KBM-7 (cell line): Measurements from ENCODE around the gene ING1.
"Not testable (repeated sequence)": the region's sequence is repeated elsewhere in the genome, so short reads cannot be mapped to it uniquely, and the experiment has no call there.

Experiments used
- DNase-seq: peaks from one replicate; pipeline ENCODE4 v3.0.0-alpha.2; 2015
- in situ Hi-C: fragments of 300-500 bp; cut with MboI; formaldehyde crosslinking; loops from 2 replicates; pipeline ENCODE4 v1.14.3; 2020; ENCODE audit warnings: low sequenced_read_pairs, low pct_unique_long_range_greater_than_20kb, mixed read lengths

The ING1 gene

DNA sequence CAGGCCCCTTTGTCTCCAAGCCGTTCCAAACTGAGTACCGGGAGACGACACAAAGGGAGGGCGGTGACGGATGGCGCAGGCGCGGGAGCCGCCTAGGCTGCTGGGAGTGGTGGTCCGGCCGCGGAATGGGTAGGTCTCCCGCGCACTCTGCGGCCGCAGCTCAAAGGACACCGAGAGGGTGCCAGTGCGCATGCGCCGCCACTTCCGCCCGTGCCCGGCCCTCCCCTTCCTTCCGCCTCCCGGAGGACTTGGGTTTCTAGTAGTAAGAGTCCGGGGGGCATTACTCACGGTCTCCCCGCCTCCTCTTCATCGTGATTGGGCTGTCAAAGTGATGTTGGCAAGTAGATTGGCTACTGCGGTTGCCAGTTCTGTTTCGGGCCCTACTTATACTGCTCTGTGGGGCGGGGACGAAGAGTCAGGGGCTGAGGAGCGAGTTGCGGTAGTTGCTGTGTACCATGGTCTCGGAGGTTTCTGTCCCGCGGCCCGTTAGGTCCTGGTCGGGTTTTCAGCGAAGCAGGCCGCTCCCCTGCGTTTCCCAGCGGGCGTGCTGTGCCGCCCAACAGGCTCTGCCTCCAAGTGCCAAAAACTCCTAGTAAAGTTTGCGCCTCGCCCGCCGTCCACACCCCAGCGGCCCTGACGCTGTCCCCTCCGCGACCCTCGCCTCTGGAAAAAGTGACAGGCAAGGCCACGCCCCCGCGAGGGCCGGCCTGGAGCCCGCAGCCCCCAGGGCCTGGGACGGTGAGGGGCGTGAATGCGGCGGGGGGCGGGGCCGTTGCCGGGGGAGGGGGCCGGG, 455 bp upstream of the ING1 start:
- peak; percentile 100 for DNase-seq
- in situ Hi-C loops, result no loop called here

DNA sequence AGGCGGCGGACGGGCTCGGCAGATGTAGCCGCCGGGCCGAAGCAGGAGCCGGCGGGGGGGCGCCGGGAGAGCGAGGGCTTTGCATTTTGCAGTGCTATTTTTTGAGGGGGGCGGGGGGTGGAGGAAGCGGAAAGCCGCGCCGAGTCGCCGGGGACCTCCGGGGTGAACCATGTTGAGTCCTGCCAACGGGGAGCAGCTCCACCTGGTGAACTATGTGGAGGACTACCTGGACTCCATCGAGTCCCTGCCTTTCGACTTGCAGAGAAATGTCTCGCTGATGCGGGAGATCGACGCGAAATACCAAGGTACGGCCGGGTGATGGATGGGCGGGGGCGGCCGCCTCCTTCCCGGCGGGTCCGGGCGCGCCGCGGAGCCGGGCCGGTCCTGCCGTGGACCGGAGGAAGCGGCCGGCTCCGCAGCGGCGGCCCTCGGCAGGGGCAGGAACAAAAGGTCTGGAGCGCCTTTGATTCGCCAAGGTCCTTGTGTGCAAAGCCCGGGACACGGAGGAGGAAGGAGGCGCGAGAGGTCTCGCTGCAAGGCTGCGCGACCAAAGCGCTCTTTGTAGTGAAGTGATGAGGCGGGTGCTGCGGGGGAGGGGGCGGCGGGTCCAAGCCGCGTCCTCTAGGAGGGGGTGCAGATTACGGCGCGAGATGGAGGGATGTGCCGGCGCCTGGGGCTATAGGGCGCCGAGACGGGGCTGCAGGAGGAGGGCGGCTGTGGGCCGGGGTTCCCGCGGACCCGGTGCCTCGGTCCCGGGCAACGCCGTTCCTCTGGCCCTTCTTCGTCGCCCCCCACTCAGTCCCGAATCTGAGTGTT, 689 bp downstream of the ING1 start:
- in situ Hi-C loops, result no loop called here
- DNase-seq, result peak; percentile 28

GRCh38 chr13:110714797-110715394, 1.4 kb downstream of the ING1 start:
- in situ Hi-C loops, result no loop called here

GRCh38 chr13:110715395-110716246, 2.1 kb downstream of the ING1 start:
- DNase-seq, result peak; percentile 100
- in situ Hi-C loops, result no loop called here

More at GRCh38 chr13:110714797-110715394, 1.4 kb downstream of the ING1 start:
- DNase-seq, result no peak

- peak; percentile 36 for DNase-seq
- in situ Hi-C loops, result no loop called here
These were observed 2.7 kb downstream of the ING1 start for GRCh38 chr13:110716247-110716515.

DNA sequence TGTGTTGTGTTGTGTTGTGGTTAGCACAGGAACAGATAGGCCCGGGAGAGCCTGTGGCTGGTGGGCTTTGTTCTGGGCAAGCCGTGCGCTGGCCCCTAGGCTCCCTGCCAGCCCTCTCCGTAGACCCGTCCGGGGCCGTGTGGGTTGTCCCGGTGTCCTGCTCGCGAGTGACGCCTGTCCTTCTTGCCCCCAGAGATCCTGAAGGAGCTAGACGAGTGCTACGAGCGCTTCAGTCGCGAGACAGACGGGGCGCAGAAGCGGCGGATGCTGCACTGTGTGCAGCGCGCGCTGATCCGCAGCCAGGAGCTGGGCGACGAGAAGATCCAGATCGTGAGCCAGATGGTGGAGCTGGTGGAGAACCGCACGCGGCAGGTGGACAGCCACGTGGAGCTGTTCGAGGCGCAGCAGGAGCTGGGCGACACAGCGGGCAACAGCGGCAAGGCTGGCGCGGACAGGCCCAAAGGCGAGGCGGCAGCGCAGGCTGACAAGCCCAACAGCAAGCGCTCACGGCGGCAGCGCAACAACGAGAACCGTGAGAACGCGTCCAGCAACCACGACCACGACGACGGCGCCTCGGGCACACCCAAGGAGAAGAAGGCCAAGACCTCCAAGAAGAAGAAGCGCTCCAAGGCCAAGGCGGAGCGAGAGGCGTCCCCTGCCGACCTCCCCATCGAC, 5.7 kb downstream of the ING1 start:
- no peak for DNase-seq
- in situ Hi-C loops, result no loop called here

GRCh38 chr13:110722971-110723370, 9.5 kb downstream of the ING1 start:
- DNase-seq, result no peak
- in situ Hi-C loops, result no loop called here

DNA sequence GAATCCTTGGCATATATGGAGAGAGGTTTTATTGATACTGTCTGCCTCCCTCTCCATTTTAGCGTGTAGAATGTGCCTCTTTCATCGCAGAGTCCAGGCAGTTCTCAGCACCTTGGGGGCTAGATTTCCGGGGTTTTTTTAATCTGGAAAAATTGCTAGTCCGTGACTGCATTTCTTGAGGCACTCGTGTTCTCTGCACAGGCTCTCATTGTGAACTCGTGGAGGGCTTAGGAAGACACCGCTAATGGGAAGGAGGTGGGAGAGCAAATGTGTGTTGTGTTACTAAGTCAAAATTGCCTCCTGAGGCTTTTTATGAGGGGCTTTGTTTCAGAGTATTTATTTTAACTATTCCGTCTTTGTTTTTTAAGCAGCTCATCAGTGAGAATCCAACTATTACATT, 10.1 kb downstream of the ING1 start:
- no peak for DNase-seq
- in situ Hi-C loops, result no loop called here

- in situ Hi-C loops, DNase-seq: not testable (repeated sequence)
These were observed 12.7 kb downstream of the ING1 start for GRCh38 chr13:110726153-110726552.

- DNase-seq, result peak; percentile 67
- in situ Hi-C loops, result no loop called here
These were observed 13.2 kb downstream of the ING1 start for GRCh38 chr13:110726726-110727125.

DNA sequence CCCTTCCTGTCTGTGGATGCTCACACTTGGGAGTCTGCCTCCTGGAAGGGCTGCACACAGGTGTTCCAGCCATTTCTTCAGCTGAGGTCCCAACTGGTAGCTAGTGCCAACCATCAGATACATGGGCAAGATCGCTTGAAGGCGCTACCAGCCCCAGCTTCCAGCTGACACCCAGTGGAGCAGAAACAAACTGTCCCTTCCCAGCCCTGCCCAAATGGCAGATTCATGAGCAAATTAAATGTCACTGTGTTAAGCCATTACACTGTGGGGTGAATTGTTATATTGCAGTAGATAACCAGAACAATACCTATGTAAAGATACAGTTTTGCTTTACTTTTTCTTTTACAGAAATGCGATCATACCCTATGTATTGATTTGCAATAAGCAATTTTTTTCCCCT, 17.6 kb downstream of the ING1 start:
- no peak for DNase-seq
- in situ Hi-C loops, result no loop called here

DNA sequence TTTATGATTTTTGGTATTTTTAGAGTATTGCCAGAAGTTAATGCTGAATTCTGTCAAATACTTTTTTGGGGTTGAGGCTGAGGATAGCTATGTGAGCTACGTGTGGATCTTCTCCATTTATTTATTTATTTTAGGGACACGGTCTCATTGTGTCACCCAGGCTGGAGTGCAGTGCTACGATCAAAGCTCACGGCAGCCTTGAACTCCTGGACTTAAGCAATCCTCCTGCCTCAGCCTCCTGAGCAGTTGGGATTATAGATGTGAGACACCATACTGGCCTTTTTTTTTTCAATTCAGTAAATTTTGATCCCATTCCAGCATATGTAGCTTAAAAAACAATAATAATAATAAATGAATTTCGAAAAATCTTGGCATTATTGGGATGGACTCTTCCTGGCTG, 21.1 kb downstream of the ING1 start:
- in situ Hi-C loops, result no loop called here
- DNase-seq, result no peak

- no peak for DNase-seq
- in situ Hi-C loops, result no loop called here
These were observed 24.1 kb downstream of the ING1 start for GRCh38 chr13:110737555-110737954.

DNA sequence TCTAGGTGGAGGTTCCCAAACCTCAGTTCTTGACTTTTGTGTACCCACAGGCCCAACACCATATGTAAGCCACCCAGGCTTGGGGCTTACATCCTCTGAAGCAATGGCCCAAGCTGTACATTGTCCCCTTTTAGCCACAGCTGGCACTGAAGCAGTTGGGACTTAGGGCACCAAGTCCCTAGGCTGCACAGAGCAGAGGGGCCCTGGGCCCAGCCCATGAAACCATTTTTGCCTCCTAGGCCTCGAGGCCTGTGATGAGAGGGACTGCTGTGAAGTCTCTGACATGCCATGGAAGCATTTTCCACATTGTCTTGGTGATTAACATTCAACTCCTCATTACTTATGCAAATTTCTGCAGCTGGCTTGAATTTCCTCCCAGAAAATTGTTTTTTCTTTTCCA, 30.2 kb downstream of the ING1 start:
- DNase-seq, result no peak
- in situ Hi-C loops, result no loop called here

GRCh38 chr13:110746438-110746837, 32.9 kb downstream of the ING1 start:
- no peak for DNase-seq
- in situ Hi-C loops, result no loop called here

- in situ Hi-C loops, result no loop called here
- DNase-seq, result no peak
These were observed 34.8 kb downstream of the ING1 start for GRCh38 chr13:110748271-110748670.

DNA sequence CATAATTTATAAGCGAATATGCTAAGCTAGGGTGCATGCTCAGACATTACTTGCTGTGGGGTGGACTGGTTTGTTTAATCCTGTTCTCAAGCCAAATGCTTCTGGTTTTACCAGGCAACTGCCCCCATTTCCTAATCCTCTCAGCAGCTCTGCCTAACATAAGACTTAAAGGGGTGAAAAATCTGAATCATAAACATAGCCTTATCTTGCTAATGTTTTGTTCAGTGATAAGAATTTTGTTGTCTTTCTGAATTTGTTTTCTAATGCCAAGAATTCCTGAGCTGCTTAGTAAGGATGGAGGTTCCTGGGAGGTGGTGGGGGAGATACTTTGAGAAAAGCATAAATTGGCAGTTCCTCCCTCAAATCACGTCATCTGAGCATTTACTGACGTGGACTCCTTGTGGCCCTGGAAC, 42.7 kb downstream of the ING1 start:
- DNase-seq, result no peak

DNA sequence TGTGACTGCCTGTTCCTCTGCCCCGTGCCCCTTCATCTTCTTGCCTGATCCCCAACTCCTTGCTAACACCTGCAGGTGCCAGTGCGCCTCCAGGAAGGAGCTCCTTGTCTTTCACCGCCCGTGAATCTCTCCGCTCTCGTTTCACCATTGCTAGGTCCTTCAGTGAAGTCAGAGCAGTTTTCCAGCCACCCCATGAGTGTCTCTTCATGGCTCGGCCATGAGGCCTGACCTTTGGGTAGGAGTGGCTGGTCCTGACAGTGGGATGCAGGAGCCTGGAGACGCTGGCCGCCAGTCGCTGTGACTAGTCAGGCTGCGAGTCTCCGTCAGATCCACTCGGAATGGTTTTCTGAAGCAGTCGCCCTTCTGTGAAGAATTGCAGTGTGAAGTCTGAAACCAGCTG, 43.8 kb downstream of the ING1 start:
- DNase-seq, result no peak
- in situ Hi-C loops, result no loop called here

More for the DNA sequence above, 42.7 kb downstream of the ING1 start:
- in situ Hi-C loops, result no loop called here
